Measurements from ENCODE around the gene IFNA14.

- TF ChIP-seq CTCF (IDR thresholded peaks at IDR 0.05), result no peak
- TF ChIP-seq POLR2A (IDR thresholded peaks at IDR 0.05), result no peak
These were observed 28.5 kb upstream of the IFNA14 start for GRCh38 chr9:21268347-21268657.
